Measurements from ENCODE around the gene MRPL39.

The MRPL39 gene

GRCh38 chr21:25573409-25574206 is 33.7 kb downstream of the MRPL39 start:
- peak overlapping the region in 11 of 21 experiments; percentile 1 to 80 (median 39) for H3K27ac ChIP-seq
- H3K4me3 ChIP-seq, result no peak overlapping the region

GRCh38 chr21:25572861-25573310 is 34.4 kb downstream of the MRPL39 start:
- Histone ChIP-seq H3K27ac (peak overlapping the region in 10 of 21 experiments; percentile 1 to 80 (median 44)), H3K4me3 (no peak overlapping the region)

DNA sequence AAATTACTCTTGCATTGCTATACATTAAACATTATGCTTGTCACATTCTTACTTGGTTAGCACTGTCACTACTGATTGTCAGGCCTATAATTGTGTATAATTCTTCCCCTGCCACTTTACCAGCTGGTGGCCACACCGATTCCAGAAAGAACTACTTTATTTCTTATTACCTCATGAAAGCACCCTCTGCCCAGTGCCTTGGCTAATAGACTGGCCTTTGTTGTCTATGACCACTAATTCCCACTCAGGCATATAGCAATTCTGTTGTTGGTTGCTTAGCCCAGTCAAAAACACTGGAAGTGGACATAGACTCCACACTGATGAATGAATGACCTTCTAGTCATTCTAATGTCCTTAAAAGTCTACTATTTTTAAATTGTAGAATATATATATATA is 35.6 kb downstream of the MRPL39 start:
- Histone ChIP-seq H3K4me3 (no peak overlapping the region), H3K27ac (peak overlapping the region in 1 of 21 experiments; percentile 80)

- Histone ChIP-seq H3K27ac (peak overlapping the region in 1 of 21 experiments; percentile 68), H3K4me3 (no peak overlapping the region)
Observed at GRCh38 chr21:25569711-25570110, 37.6 kb downstream of the MRPL39 start.

DNA sequence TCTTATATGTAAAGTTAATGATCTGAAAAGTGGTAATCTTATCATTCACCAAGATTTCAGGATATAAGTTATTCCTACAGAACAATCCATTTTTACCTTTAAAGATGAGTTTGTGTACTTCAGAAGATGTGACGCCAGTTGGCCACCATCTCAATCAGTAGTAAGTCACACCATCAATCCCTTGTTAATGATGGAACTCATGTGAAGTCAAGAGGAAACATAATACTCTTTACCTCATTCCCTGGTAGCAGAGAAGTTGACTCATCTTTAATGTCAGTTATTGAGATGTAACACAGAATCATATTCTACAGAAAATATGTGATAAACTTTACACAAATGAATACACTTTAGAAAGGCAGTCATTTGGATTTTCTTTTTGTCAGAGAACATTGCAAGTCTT is 38.2 kb downstream of the MRPL39 start:
- no peak overlapping the region for H3K4me3 ChIP-seq
- peak overlapping the region in 2 of 21 experiments; percentile 4 to 68 for H3K27ac ChIP-seq

DNA sequence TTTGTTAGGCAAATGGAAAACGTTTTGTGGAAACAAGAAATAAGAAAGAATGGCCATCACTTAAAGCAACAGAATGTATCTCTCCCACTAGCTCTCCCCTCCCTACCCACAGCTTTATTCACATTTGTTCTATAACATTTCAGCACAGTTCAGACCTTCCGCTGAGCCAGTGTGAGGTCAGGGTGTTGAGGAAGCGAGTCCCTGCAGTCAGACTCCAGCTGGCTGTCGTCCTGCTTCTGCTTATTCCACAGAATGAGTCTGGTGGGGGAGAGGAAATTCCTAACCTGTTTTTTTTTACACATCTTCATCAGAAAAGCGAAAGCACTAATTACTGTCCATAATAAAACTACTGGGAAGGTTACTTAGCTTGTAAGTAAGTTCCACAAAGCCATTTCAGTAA is 39.0 kb downstream of the MRPL39 start:
- peak overlapping the region in 4 of 21 experiments; percentile 4 to 68 (median 20) for H3K27ac ChIP-seq
- no peak overlapping the region for H3K4me3 ChIP-seq

DNA sequence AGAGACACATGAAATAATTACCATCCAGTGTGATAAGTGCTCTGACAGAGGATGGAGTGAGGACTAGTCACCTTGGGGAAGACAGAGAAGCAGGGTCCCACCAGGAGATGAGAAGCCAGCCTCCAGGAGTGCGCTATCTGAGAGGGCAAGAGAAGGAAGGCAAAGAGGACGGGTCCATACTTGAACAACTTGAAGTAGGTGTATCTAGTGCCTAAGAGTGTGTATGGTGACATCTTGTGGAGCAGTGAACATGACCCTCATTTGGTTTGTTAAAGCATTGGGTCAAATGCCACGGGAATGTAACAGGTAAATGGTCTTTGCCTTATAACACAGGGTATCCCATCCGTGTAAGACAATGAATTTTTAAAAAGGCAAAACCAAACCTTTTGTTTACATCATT is 39.8 kb downstream of the MRPL39 start:
- no peak overlapping the region for H3K4me3 ChIP-seq
- H3K27ac ChIP-seq, result peak overlapping the region in 4 of 21 experiments; percentile 24 to 68 (median 32)

DNA sequence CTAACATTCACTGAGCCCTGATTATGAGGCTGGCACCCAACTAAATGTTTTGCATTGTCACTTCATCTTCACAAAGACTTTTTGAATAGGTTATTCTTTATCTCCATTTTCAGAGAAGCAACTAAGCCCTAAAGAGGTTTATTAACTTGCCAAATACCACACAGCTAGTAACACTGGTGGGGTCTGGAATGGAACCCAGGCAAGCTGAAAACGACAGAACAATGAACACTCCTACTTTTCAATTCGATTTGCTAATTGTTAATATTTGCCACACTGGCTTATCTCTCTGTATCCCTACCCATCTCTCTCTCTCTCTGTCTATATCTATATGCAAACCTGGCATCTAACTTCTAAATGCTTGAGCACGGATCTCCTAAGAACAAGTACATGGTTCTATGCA is 40.6 kb downstream of the MRPL39 start:
- Histone ChIP-seq H3K4me3 (no peak overlapping the region), H3K27ac (peak overlapping the region in 2 of 21 experiments; percentile 28 to 68)

DNA sequence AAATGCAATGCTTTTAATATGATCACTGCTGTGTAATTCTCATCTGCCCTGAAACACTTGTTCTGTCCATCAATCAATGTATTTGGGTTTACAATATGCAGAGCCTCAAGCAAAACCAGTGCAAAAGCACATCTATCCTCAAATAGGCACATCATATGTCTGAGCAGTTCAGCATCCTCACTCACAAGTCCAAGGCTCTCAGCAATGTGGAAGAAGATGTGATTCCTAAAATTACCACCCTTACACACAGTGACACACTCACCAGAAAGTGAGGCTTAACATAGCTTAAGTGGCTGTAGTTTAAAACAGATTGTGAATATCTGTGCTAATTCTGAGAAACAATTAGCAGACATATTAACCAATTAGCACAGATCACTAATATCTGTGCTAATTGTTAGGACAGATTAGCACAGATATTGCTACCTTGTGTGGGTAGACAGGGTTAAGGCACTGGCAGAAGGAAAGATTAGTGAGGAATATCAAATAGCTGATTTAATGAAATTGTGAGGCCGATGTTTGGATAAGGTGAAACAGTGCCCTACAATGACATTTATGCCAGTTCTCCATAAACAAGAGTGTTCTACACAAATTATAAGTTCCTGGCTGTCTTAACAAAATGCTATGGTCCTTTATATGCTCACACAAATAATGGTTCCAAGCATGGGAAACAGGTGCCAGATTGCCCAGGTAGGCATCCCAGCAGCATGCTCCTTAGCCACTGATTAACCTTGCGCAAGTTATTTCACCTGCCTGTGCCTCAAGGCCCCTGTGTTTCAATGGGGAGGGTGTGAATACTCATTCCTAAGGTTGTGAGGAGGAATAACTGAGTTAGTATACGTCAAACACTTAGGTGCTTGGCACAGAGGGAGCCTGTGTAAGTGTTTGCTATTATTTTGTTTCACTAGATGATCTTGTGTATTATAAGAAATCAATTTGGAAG is 41.7 kb downstream of the MRPL39 start:
- peak overlapping the region in 4 of 21 experiments; percentile 7 to 68 (median 14) for H3K27ac ChIP-seq
- H3K4me3 ChIP-seq, result no peak overlapping the region

- H3K27ac ChIP-seq, result peak overlapping the region in 3 of 21 experiments; percentile 15 to 84 (median 20)
Observed at GRCh38 chr21:25564349-25564948, 42.8 kb downstream of the MRPL39 start.

GRCh38 chr21:25563361-25564116 is 43.7 kb downstream of the MRPL39 start:
- Histone ChIP-seq H3K27ac (peak overlapping the region in 6 of 21 experiments; percentile 2 to 90 (median 74)), H3K4me3 (peak overlapping the region in 2 of 7 experiments; percentile 53 to 56)

More at GRCh38 chr21:25564349-25564948, 42.8 kb downstream of the MRPL39 start:
- H3K4me3 ChIP-seq, result no peak overlapping the region

DNA sequence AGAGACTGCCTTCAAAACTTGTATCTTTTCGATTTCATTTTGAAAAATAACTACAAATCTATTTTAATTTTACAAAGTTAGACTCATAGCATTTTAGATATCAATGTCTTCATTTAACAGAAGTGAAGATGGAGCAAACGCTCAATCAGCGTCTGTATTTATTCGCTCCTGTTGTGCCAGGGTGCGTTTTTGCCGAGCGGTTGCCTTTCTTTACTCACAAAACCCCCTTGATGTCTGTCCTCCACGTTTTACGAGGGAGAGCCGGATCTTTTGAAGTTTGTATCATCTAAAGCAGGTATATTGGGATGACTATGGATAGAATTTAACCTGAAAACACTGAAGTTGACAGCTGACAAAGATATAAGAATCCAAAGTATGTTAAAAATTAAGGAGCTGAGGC is 44.6 kb downstream of the MRPL39 start:
- Histone ChIP-seq H3K4me3 (peak overlapping the region; percentile 39 to 66 (median 53)), H3K27ac (peak overlapping the region in 14 of 21 experiments; percentile 52 to 90 (median 80))

DNA sequence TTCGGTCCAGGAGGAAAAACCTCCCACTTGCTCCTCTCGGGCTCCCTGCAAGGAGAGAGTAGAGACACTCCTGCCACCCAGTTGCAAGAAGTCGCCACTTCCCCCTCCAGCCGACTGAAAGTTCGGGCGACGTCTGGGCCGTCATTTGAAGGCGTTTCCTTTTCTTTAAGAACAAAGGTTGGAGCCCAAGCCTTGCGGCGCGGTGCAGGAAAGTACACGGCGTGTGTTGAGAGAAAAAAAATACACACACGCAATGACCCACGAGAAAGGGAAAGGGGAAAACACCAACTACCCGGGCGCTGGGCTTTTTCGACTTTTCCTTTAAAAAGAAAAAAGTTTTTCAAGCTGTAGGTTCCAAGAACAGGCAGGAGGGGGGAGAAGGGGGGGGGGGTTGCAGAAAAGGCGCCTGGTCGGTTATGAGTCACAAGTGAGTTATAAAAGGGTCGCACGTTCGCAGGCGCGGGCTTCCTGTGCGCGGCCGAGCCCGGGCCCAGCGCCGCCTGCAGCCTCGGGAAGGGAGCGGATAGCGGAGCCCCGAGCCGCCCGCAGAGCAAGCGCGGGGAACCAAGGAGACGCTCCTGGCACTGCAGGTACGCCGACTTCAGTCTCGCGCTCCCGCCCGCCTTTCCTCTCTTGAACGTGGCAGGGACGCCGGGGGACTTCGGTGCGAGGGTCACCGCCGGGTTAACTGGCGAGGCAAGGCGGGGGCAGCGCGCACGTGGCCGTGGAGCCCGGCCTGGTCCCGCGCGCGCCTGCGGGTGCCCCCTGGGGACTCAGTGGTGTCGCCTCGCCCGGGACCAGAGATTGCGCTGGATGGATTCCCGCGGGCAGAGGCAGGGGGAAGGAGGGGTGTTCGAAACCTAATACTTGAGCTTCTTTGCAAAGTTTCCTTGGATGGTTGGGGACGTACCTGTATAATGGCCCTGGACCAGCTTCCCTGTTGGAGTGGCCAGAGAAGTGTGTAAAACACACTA is 45.3 kb downstream of the MRPL39 start:
- Histone ChIP-seq H3K27ac (peak overlapping the region in 19 of 21 experiments; percentile 4 to 90 (median 78)), H3K4me3 (peak overlapping the region; percentile 39 to 66 (median 53))

DNA sequence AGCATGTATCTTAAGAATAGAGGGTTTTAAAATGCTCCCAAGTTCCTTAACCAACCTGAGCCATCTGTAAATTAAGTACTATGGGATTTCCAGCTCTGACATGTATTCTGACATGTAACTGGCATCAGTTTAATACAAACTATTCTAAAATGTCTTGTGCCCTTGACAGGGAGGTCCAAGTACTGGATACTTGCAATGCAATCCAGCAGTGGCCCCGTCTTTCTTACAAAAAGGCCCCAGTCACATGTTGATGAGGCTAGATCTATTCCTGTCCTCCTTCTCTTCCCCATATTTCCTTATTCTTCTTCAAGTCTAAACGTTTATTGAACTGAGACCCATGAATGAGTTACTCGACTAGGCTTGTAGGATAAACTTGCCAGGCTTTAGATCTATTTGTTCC is 46.4 kb downstream of the MRPL39 start:
- Histone ChIP-seq H3K4me3 (peak overlapping the region in 2 of 7 experiments; percentile 56 to 66), H3K27ac (peak overlapping the region in 7 of 21 experiments; percentile 70 to 90 (median 85))

DNA sequence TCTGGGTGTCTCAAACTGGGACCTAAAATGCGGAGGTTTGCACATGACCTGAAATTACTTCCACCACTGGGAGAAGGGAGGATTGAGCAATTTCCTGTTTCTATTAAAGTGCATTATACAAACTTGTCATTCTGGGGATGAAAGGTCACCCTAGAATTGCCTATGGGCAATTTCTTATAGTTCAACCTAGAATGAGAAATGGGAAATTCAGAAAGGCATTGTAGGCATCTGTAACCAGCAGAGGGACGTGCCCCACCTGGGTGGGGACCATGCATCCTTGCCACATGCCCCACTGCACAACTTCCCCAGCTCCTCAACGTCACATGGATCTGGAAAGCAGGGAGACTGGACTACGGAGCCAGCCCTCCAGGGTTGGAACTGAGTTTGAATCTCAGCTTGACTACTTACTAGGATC is 47.0 kb downstream of the MRPL39 start:
- Histone ChIP-seq H3K4me3 (no peak overlapping the region), H3K27ac (peak overlapping the region in 1 of 21 experiments; percentile 88)

DNA sequence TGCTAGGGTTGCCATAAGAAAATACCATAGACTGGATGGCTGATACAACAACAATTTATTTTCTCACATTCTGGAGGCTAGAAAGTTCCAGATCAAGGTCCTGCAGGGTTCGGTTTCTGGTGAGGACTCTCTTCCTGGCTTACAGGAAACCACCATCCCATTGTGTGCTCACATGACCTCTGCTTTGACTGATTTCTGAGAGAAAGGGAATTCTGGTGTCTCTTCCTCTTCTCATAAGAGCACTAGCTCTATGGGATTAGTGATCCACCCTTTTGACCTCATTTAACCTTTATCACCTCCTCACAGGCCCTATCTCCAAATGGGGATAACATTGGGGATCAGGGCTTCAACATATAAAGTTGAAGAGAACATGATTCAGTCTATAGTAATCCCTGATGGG is 47.5 kb downstream of the MRPL39 start:
- Histone ChIP-seq H3K27ac (no peak overlapping the region), H3K4me3 (no peak overlapping the region)

- H3K27ac ChIP-seq, result no peak overlapping the region
- no peak overlapping the region for H3K4me3 ChIP-seq
Observed at GRCh38 chr21:25558123-25558522, 49.2 kb downstream of the MRPL39 start.

GRCh38 chr21:25557180-25557579 is 50.1 kb downstream of the MRPL39 start:
- no peak overlapping the region for H3K27ac ChIP-seq
- H3K4me3 ChIP-seq, result no peak overlapping the region

All from skin epidermis (tissue), 12 donors.